HepG2 (cell line): Measurements from ENCODE around the gene GLRX2. TPM values are rescaled to one million over a fixed set of nuclear protein-coding genes. Genes with fewer than 3 reads are reported as not detected.

Source experiments
- AGO2 ChIP-seq: fragments of 200-400 bp; formaldehyde crosslinking; optimal IDR thresholded peaks from 2 replicates; pipeline ENCODE3; 2017; ENCODE audit warnings: mild to moderate bottlenecking, low read depth, low read length, moderate library complexity
- CAMTA2 ChIP-seq: sonication (generic); formaldehyde crosslinking; IDR thresholded peaks from 2 replicates; pipeline ENCODE4 v1.4.0; 2020; ENCODE audit warnings: mild to moderate bottlenecking, missing genetic modification reagents, borderline replicate concordance
- HDAC1 ChIP-seq: sonication (generic); formaldehyde crosslinking; IDR thresholded peaks from 2 replicates; pipeline ENCODE4 v1.5.1; 2020; ENCODE audit warnings: mild to moderate bottlenecking, missing genetic modification reagents
- HDAC2 ChIP-seq: sonication (generic); formaldehyde crosslinking; IDR thresholded peaks from 2 replicates; pipeline ENCODE4 v1.4.0; 2020; ENCODE audit warnings: missing genetic modification reagents
- HNRNPK ChIP-seq: fragments of 200-400 bp; formaldehyde crosslinking; IDR thresholded peaks from 2 replicates; pipeline ENCODE4 v1.6.1; 2018; ENCODE audit warnings: low read length, low read depth, moderate library complexity, mild to moderate bottlenecking; ENCODE audit not compliant: poor library complexity, severe bottlenecking
- MAX ChIP-seq: IDR thresholded peaks from 2 replicates; pipeline ENCODE4 v1.6.1; 2012; ENCODE audit warnings: inconsistent platforms
- MEIS1 ChIP-seq: sonication (generic); formaldehyde crosslinking; IDR thresholded peaks from 2 replicates; pipeline ENCODE4 v1.9.0; 2021; ENCODE audit warnings: mild to moderate bottlenecking, missing genetic modification reagents, moderate library complexity, borderline replicate concordance
- POLR2G ChIP-seq: fragments of 200-400 bp; formaldehyde crosslinking; IDR thresholded peaks from 2 replicates; pipeline ENCODE4 v1.6.1; 2018; ENCODE audit warnings: mild to moderate bottlenecking, low read depth, low read length, moderate library complexity
- REPIN1 ChIP-seq: sonication (generic); formaldehyde crosslinking; IDR thresholded peaks from 2 replicates; pipeline ENCODE4 v1.8.0; 2022; ENCODE audit warnings: missing genetic modification reagents, low read depth, mild to moderate bottlenecking, borderline replicate concordance
- REST ChIP-seq, 2 experiments: IDR thresholded peaks; 2 replicates each; pipeline ENCODE4 v1.6.1; 2011 to 2012; ENCODE audit warnings: low read length in 2 of 2, borderline replicate concordance in 1 of 2, low read depth in 1 of 2, mild to moderate bottlenecking in 1 of 2, moderate library complexity in 1 of 2
- TFDP1 ChIP-seq: IDR thresholded peaks from 2 replicates; pipeline ENCODE4 v1.6.1; 2016; ENCODE audit warnings: missing compliant biosample characterization, missing genetic modification reagents, borderline replicate concordance
- TSC22D2 ChIP-seq: sonication (generic); formaldehyde crosslinking; IDR thresholded peaks from 2 replicates; pipeline ENCODE4 v1.5.1; 2020; ENCODE audit warnings: missing genetic modification reagents, mild to moderate bottlenecking, borderline replicate concordance
- ZBTB8A ChIP-seq: sonication (generic); formaldehyde crosslinking; IDR thresholded peaks from 2 replicates; pipeline ENCODE4 v1.4.0; 2020; ENCODE audit warnings: mild to moderate bottlenecking, low read depth, missing genetic modification reagents, borderline replicate concordance
- ZNF101 ChIP-seq: sonication (generic); formaldehyde crosslinking; IDR thresholded peaks from 2 replicates; pipeline ENCODE4 v1.4.0; 2020; ENCODE audit warnings: mild to moderate bottlenecking, low read depth, missing genetic modification reagents, borderline replicate concordance
- ZNF207 ChIP-seq: fragments of 450-650 bp; IDR thresholded peaks from 2 replicates; pipeline ENCODE4 v1.6.1; 2016; ENCODE audit warnings: antibody characterized with exemption, borderline replicate concordance
- ZNF282 ChIP-seq: fragments of 450-650 bp; IDR thresholded peaks from 2 replicates; pipeline ENCODE4 v1.6.1; 2018; ENCODE audit not compliant: partially characterized antibody
- ZNF496 ChIP-seq: sonication (generic); formaldehyde crosslinking; IDR thresholded peaks from 2 replicates; pipeline ENCODE4 v1.8.1; 2023; ENCODE audit warnings: mild to moderate bottlenecking, moderate library complexity, missing genetic modification reagents; ENCODE audit not compliant: insufficient replicate concordance
- ZNF547 ChIP-seq: sonication (generic); formaldehyde crosslinking; IDR thresholded peaks from 2 replicates; pipeline ENCODE4 v1.5.1; 2020; ENCODE audit warnings: mild to moderate bottlenecking, missing genetic modification reagents
- ZNF704 ChIP-seq: sonication (generic); formaldehyde crosslinking; IDR thresholded peaks from 2 replicates; pipeline ENCODE4 v1.8.1; 2023; ENCODE audit warnings: mild to moderate bottlenecking, inconsistent platforms, moderate library complexity, missing genetic modification reagents, borderline replicate concordance
- ZNF784 ChIP-seq: sonication (generic); formaldehyde crosslinking; IDR thresholded peaks from 2 replicates; pipeline ENCODE4 v1.5.1; 2020; ENCODE audit warnings: missing genetic modification reagents, mild to moderate bottlenecking, borderline replicate concordance
- polyA plus RNA-seq, 8 experiments: library from polyadenylated mRNA; depleted of rRNA in 3 of 8; stranded (reverse) in 7 of 8; unstranded in 1 of 8; fragments of >200 nt; fragmentation: Illumina TruSeq in 4 of 8; extraction: Trizol in 4 of 8; gene quantifications; 2 replicates each; pipeline versions ENCODE4 v1.2.1 to v1.2.3, GENCODE V29; 2011 to 2016; ENCODE audit warnings: low read depth in 4 of 8, missing spikeins in 1 of 8, mixed read lengths in 1 of 8; ENCODE audit not compliant: insufficient read depth in 1 of 8
- total RNA-seq, 5 experiments: library from RNA; depleted of rRNA; stranded (reverse); fragments of >200 nt; fragmentation: Illumina TruSeq; extraction: Trizol; gene quantifications; 2 replicates each; pipeline ENCODE4 v1.2.3, GENCODE V29; 2016; ENCODE audit warnings: low read depth in 1 of 5

The GLRX2 gene
- total and polyA plus RNA-seq, 2 of the 13 experiments (the other 11 are each of a cell fraction or from before 2014, with no cell fraction given): 11.9 to 39.0 TPM

GRCh38 chr1:193111641-193112090 is 6.5 kb upstream of the GLRX2 start (continued):
- peak; percentile 60; the same call in 1 of the 2 replicates for TF ChIP-seq POLR2G
- no peak for TF ChIP-seq CAMTA2
- TF ChIP-seq ZNF784 (CRISPR knock-in tag): no peak
- TF ChIP-seq ZNF547 (CRISPR knock-in tag): no peak
- no peak for TF ChIP-seq AGO2
- no peak for TF ChIP-seq MAX
- no peak for TF ChIP-seq ZBTB8A (CRISPR knock-in tag)
- no peak for TF ChIP-seq ZNF282
- TF ChIP-seq HDAC2 (CRISPR knock-in tag): peak; percentile 57; the same call in 1 of the 2 replicates
- TF ChIP-seq ZNF496 (CRISPR knock-in tag): no peak
- 0 out of 2 replicates have a peak, but pooled peaks have one; percentile 7 for TF ChIP-seq MEIS1 (CRISPR knock-in tag)
- no peak for TF ChIP-seq ZNF101 (CRISPR knock-in tag)
- TF ChIP-seq ZNF207: no peak
- TF ChIP-seq ZNF704 (CRISPR knock-in tag): no peak
- TF ChIP-seq TFDP1 (CRISPR knock-in tag): no peak
- no peak for TF ChIP-seq REST (IDR thresholded peaks at IDR 0.05; ENCODE audit: borderline replicate concordance in 1 of 2, low read depth in 1 of 2, low read length in 2 of 2)
- no peak for TF ChIP-seq REPIN1
- no peak for TF ChIP-seq HNRNPK
- 0 out of 2 replicates have a peak, but pooled peaks have one; percentile 4 for TF ChIP-seq TSC22D2
- no peak for TF ChIP-seq HDAC1 (CRISPR knock-in tag)
